ENCODE data around the gene NUB1. TPM values are rescaled to one million over a fixed set of nuclear protein-coding genes. Genes with fewer than 3 reads are reported as not detected.

NUB1 gene
- total RNA-seq, 2 donors from 2014 or later: 46.4 to 53.7 TPM

DNA sequence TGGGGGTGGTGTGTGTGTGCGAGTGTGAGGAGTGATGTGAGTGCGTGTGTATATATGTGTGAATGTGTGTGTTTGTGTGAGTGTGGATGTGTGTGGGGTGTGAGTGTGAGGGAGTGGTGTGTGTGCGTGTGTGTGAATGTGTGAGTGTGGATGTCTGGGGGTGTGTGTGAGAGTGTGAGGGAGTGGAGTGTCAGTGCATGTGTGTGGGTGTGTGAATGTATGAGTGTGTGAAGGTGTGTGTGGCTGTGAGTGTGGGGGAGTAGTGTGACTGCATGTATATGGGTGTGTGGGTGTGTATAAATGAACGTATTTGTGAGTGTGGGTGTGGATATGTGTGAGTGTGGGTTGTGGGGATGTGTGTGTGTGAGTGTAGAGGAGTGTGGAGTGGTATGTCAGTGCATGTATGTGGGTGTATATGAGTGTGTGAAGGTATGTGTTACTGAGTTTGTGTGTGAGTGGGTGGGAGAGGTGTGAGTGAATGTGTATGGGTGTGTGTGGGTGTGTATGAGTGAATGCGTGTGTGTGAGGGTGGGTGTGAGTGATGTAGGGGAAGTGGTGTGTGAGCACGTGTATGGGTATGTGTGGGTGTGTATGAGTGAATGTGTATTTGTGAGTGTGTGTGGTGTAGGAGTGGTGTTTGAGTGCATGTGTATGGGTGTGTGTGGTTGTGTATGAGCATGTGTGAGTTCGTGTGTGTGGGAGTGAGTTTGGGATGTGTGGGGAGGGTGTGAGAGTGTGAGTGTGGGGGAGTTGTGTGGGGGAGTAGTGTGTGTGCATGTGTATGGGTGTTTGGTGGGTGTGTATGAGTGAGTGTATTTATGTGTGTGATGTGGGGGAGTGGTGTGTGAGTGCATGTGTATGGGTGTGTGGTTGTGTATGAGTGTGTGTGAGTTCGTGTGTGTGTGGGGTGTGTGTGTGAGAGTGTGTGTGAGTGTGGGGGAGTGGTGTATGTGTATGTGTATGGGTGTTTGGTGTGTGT is 28.5 kb upstream of the NUB1 start:
- WGBS: 79% methylated on average over 8 of the region's 8 CpGs
- Histone ChIP-seq H3K27ac (no peak overlapping the region), H3K36me3 (no peaks in the 10 kb centered on the region), H3K4me3 (no peak overlapping the region), H3K27me3 (replicated peaks; ENCODE audit: insufficient read depth) (no peaks in the 10 kb centered on the region), H3K4me1 (replicated peaks) (no peaks in the 10 kb centered on the region), H3K9me3 (no peaks in the 10 kb centered on the region)
- intact Hi-C loops (cut with DNase I): no loop called here
- DNase-seq (ENCODE audit: low spot score): no peak
- TF ChIP-seq, protein P1, sequence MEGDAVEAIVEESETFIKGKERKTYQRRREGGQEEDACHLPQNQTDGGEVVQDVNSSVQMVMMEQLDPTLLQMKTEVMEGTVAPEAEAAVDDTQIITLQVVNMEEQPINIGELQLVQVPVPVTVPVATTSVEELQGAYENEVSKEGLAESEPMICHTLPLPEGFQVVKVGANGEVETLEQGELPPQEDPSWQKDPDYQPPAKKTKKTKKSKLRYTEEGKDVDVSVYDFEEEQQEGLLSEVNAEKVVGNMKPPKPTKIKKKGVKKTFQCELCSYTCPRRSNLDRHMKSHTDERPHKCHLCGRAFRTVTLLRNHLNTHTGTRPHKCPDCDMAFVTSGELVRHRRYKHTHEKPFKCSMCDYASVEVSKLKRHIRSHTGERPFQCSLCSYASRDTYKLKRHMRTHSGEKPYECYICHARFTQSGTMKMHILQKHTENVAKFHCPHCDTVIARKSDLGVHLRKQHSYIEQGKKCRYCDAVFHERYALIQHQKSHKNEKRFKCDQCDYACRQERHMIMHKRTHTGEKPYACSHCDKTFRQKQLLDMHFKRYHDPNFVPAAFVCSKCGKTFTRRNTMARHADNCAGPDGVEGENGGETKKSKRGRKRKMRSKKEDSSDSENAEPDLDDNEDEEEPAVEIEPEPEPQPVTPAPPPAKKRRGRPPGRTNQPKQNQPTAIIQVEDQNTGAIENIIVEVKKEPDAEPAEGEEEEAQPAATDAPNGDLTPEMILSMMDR (IDR thresholded peaks at IDR 0.05): no peak
- no peak for TF ChIP-seq POLR2AphosphoS5 (IDR thresholded peaks at IDR 0.05)
- no peak for TF ChIP-seq POLR2A (IDR thresholded peaks at IDR 0.05)

DNA sequence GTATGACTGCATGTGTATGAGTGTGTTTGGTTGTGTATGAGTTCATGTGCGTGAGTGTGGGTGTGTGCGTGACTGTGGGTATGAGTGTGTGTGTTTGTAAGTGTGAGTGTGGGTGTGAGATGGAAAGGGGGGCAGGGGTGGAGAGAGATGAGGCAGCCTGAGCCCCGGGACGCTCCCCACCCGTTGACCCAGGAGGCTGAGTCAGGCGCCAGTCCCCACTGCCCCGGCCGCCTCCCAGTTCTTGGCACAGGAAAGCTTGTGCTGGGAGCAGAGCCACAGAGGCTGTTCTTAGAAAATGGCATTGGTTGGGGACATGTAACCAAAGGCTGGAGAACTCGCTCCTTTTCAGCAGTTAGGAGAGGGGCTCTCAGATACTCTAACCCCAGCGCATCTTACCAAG is 27.8 kb upstream of the NUB1 start:
- Histone ChIP-seq H3K9me3 (no peaks in the 10 kb centered on the region), H3K27ac (no peak overlapping the region), H3K27me3 (replicated peaks; ENCODE audit: insufficient read depth) (no peaks in the 10 kb centered on the region), H3K4me1 (replicated peaks) (no peaks in the 10 kb centered on the region), H3K36me3 (no peaks in the 10 kb centered on the region), H3K4me3 (no peak overlapping the region)
- WGBS: 34% methylated on average over 10 of the region's 10 CpGs
- no peak for DNase-seq (ENCODE audit: low spot score)
- TF ChIP-seq, protein P1 (IDR thresholded peaks at IDR 0.05): no peak
- TF ChIP-seq POLR2A (IDR thresholded peaks at IDR 0.05): no peak
- TF ChIP-seq POLR2AphosphoS5 (IDR thresholded peaks at IDR 0.05): no peak
- intact Hi-C loops (cut with DNase I): loop anchor here (2.0 kb wide), 1 partner anchor 37 kb away; no protein-coding TSS in a partner anchor

DNA sequence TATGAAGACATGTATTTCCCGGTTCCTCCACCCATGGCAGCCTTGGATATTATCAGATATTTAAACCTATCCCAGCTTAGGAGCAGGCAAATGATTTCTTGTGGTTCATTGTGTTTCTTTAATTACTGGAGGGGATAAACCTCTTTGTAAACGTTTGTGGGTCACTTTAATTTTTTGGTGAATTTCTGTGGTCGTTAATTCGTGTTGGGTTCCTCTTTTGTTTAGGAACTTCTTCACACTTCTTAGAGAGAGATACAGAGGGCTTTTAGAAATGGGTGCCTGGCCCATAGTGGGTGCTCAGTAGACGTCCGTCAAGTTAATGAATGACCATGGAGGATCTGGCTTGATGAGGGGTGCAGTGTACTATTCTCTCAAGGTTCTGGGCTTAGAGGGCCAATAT is 27.2 kb upstream of the NUB1 start:
- H3K4me1 ChIP-seq (replicated peaks): no peaks in the 10 kb centered on the region
- intact Hi-C loops (cut with DNase I): loop anchor here (2.0 kb wide), 1 partner anchor 36 kb away; no protein-coding TSS in a partner anchor
- no peak for DNase-seq (ENCODE audit: low spot score)
- H3K36me3 ChIP-seq: no peaks in the 10 kb centered on the region
- H3K27me3 ChIP-seq (replicated peaks; ENCODE audit: insufficient read depth): no peaks in the 10 kb centered on the region
- TF ChIP-seq POLR2AphosphoS5 (IDR thresholded peaks at IDR 0.05) (no peak), POLR2A (IDR thresholded peaks at IDR 0.05) (no peak)
- TF ChIP-seq, protein P1 (IDR thresholded peaks at IDR 0.05): no peak
- H3K27ac ChIP-seq: no peak overlapping the region
- H3K4me3 ChIP-seq: no peak overlapping the region
- no peaks in the 10 kb centered on the region for H3K9me3 ChIP-seq
- 56% methylated on average over 6 of the region's 6 CpGs for WGBS

DNA sequence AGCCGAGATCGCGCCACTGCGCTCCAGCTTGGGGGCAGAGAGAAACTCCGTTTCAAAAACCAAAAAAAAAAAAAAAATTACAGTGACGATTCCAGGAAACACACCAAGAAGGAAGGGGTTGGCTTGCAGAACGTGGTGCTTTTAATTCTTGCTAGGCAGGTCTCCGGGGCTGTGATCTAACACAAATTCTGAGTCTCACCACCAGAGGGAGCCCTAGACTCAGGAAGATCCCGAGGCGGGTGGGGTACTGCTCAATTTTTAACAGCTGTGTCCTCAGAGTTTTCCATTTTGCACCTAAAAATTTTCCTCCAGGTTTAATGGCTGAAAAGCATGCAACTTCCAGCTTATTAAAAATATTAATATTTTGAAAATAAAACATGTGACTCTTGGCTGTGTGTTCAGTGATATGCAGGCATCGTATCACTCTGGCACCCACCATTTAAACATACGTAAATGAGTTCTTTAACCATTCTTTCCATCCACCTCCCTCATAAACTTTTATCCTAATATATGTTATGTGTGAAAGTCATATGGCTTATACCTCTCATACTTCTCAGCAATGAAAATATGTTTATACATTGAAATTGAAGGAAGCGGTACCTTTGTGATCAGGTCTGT is 26.5 kb upstream of the NUB1 start:
- intact Hi-C loops (cut with DNase I): loop anchor here (2.0 to 5.0 kb wide), 2 partner anchors 36 to 377 kb away; no protein-coding TSS in a partner anchor
- H3K4me1 ChIP-seq (replicated peaks): no peaks in the 10 kb centered on the region
- peak; percentile 75 for DNase-seq (ENCODE audit: low spot score)
- no peak overlapping the region for H3K4me3 ChIP-seq
- no peak overlapping the region for H3K27ac ChIP-seq
- H3K9me3 ChIP-seq: no peaks in the 10 kb centered on the region
- TF ChIP-seq, protein P1 (IDR thresholded peaks at IDR 0.05): peak; percentile 60 to 80 (median 78)
- peak; percentile 41 for TF ChIP-seq POLR2AphosphoS5 (IDR thresholded peaks at IDR 0.05)
- TF ChIP-seq POLR2A (IDR thresholded peaks at IDR 0.05): no peak
- no peaks in the 10 kb centered on the region for H3K27me3 ChIP-seq (replicated peaks; ENCODE audit: insufficient read depth)
- no peaks in the 10 kb centered on the region for H3K36me3 ChIP-seq
- 14% methylated on average over 13 of the region's 13 CpGs for WGBS
